Left forelimb (tissue), 1 donor: ENCODE data around the gene PPP2R5E.
"Not testable (repeated sequence)": the region's sequence is repeated elsewhere in the genome, so short reads cannot be mapped to it uniquely, and the experiment has no call there.

Experiments used
- DNase-seq: peaks from one replicate; pipeline ENCODE4 v3.0.0-alpha.2; 2018; ENCODE audit warnings: low spot score

The PPP2R5E gene

DNA sequence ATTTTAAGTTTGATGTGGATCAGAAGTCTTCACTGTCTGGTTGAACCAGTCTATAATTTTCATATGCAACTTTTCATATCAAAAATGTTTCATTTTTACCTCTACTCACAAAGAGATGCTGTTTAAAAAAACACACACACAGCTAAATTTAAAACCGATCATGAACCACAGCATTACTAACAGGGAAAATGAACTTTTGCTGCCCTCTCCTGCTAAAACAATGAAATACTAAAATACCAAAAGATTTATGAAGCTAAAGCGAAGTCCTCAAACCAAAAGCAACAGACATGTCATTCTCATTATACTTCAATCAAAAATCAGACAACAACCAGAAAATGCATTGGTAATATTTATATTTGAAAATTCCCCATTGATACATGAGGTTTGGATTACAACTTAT, 171.6 kb downstream of the PPP2R5E start:
- DNase-seq: not testable (repeated sequence)

DNA sequence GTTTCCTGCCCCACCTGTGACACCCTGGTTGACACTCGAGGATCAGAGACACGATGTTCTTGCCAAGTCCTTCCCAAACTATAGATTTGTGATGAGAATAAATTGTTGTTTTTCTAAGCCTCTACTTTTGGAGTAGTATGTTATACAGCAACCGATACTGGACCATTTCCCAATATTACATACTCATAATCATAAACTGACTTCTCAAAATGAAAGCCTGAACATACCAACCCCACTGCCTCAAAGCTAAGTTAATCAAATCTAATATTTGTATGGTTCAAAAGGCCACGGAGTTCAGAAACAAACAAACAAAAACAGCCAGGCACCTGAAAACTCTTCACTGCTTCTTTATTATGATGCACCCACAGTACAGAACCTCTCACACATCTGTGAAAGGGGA, 172.1 kb downstream of the PPP2R5E start:
- no peak for DNase-seq

DNA sequence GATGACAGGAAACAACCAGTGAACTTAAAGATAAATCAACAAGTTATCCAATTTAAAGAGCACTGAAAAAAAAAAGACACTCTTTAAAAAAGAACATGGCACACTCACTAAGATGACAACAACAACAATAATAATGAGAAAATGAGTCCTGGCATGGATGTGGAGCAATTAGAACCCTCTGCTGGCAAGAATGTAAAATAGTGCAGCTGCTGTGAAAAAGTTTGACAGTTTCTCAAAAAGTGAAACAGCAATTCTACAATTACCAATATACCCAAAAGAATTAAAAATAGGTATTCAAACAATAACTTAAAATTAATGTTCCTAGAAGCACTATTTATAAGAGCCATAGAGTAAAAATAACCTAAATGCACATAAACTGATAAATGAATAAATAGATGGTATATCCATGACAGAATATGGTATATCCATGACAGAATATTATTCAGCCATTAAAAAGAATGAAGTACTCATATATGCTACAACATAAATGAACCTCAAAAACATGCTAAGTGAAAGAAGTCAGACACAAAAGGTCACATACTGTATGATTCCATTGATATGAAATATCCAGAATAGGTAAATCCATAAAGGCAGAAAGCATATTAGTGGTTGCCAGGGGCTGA, 175.3 kb downstream of the PPP2R5E start:
- no peak for DNase-seq

DNA sequence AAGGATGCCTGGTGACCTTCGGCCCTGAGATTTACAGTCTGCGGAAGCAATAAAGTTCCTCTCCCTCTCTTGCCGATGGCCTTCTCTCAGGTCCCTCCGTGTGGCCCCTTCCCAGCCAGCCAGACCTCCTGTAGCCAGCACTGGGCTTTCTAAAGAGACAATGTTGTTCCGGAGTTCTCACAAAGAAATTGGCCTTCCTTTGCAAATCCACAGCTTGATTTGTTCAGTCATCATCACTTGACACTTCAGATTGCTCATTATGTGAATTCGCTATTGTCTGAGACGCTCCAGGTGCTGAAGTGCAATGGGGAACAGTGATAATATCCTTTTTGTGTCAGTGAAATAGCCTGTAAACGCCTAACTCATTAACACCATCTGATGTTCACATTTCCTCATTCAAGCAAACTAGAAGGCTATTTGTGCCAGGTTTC, 180.8 kb downstream of the PPP2R5E start:
- no peak for DNase-seq

DNA sequence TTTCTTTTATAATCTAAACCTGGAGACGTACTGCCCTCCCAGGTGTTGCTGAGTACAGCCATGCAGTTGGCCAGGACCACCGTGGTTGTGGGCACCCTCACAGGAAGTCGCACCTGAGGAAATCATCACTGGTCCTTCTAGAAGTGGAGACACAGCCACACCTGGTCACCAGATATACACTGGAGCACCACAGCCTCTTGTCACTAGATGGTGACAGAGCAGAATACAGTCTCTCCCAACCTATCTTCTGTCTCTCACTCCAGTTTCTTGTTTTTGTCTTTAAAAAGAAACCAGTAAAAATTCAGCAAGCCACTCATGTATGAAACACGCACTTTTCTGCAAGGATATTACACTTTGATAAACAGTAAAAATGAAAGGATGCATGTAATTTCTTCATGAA, 181.4 kb downstream of the PPP2R5E start:
- no peak for DNase-seq

DNA sequence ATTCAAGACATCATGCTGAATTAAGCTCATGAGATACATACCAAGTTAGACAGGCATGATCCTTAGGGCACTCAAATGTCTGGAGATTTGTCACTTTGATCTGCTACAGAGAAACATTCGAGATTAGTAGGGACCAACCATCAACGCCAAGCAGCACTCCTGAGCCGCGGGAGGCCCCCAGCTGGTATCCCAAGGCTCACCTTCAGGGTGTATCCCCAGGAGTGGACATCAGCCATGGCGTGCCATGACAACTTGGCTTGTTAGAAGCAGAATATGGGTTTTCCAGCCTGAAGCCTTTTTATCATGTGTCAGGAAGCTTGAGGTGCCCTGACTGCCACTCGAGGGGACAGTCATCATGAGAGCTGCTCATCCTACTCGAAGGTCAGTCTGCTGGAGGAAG, 185.3 kb downstream of the PPP2R5E start:
- no peak for DNase-seq

DNA sequence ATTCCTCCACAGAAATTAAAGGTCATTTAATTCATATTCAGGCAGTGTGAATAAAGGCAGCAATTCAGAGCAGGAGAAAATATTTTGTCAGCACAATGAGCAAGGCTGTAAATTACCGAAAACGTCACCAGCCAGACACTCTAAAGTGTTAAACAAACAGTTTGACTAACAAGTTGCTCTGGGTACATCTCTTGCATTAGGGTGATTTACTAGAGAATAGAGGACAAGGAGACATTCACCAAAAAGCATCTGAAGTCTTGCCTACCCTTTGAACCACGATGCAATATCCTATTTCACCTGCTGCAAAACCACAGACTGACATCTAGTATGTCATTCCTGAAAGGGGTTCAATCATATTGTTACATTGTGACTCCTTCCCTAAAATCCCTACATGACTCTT, 197.4 kb downstream of the PPP2R5E start:
- no peak for DNase-seq

DNA sequence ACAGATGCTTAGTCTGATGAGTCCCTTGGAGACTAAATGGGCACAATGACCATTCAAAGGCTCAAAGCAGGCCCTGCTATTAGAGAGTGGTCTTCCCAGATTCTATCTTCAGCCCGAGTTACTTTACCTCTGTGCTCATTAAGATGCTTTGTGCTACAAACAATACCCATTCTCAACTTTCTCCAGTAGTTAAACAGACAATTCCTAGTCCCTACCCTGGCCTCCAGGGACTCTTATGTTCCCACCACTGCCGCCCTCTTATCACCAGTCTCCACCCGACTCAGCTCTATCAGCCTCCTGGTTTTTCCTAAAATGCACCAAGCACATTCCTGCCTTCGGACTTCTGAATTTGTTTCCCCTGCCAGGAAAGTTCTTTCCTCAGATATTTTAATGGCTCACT, 198.8 kb downstream of the PPP2R5E start:
- DNase-seq: no peak

DNA sequence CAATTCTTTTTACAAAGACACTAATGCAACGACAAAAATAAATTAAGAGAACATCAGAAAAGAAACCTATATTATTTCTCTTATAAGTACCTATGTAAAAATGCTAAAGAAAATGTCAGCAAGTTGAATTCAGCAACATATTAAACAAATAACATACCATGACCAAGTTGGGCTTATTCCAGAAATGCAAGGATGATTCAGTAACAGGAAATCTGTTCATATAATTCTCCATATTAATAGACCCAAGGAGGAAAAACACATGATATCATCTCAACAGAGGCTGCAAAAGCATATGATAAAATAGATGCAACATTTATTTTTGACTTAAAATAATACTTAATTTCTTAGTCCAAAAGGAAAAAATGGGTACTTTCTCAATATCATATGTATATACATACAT, 199.3 kb downstream of the PPP2R5E start:
- DNase-seq: no peak

DNA sequence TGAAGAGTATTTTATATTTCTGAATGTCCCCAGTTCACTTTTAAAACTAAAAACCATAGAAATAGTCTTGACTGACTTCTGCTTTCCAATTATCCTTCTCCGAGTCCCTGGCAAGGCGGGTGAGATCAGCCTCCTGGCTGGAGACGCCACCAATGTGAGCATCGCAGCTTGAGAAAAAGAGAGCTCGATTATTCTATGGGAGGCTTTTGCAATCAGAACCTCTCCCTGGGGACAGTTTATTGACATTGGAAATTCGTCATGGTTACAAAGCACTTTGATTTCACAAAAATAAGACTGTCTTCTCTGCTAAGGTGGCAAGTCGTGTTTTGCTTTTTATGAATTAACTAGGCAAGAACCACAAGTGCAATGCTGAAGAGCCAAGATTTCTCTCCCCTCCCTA, 200.8 kb downstream of the PPP2R5E start:
- DNase-seq: no peak

DNA sequence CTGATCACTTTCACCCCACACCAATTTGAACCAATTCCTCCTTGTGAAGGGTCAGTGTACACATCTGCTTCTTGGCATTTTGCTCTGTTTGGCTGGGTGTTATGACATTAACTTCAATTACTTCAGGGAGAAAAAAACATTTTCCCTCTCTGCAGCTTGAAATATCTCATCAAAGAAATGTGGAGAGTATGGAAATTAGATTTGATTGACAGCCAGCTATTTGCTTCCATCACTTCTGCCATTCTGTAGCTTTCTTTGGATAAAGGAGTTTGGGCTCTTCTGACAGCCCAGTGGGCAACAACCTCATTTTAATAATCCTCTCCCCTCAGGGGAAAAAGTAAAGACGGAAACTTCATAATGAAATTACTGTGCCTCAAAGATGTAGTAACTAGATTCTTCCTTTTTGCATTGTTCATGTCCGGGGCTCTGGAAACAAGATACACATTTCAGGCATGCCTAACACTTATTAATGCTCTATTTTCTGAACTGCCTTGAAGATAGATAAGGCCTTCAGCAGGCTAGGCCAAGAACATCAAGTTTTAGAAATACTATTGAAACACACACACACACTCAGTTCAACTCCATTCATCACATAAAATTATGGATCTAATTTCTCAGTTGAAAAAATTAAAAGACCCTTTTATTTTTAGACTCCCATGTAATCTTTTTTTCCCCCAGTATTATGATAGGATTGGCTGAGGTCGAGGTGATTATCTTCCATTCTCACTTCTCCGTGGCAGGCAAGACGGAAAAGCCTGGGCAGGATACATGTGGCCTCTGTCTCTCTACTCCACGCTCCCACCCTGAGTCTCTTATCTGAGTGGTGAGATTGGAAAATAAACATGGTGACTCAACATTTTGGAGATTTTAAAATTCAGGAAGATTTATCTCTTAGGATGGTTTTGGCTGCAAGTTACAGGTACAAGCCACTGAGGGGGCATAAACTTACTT, 214.1 kb downstream of the PPP2R5E start:
- no peak for DNase-seq

DNA sequence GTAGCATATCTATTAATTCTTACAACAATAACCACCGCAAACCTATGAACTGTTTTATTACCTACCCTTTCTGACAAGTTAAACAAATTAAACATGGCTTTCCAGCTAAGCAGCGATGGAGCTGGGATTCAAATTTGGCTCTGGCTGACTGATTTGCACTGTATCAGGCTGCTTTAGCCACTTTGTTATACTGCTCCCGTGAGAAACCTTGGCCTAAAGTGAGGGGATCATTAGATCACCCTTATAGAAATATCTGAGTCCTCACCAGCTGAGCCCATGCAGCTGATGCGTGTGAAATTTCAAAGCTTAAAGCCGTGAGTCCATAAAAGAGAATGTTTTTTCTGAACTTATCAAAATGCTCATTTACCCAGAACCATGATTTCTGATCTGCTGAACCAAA, 216.3 kb downstream of the PPP2R5E start:
- no peak for DNase-seq

DNA sequence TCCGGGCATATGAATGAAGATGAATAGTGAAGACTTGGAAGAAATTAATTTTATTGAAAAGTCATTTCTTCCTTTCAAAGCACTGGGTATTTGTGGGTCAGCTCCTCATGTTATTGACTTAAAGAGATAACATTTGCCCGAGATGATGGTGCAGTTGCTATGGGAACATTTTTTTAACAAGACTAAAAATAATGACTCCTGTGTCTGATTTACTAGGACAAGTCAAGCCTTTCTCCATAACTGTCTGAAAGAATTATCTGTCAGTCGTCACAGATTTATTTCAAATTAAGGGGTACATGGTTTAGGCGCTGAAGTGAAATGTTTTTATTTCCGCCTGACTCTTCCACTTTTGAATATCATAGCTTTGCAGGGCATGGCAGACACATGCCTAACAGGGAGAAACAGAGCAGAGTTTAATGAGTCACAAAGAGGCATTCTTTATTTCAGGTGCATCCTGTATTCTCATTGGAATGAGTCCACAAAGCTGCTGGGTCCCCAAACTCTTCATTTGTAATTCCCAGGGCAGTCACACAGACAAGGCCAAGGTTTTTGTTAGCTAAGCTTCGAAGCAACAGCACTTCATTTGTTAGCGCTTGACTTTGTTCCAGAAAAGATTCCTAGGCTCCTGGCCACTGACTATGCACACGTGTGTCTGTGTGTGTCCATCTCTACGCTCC, 220.1 kb downstream of the PPP2R5E start:
- DNase-seq: no peak

DNA sequence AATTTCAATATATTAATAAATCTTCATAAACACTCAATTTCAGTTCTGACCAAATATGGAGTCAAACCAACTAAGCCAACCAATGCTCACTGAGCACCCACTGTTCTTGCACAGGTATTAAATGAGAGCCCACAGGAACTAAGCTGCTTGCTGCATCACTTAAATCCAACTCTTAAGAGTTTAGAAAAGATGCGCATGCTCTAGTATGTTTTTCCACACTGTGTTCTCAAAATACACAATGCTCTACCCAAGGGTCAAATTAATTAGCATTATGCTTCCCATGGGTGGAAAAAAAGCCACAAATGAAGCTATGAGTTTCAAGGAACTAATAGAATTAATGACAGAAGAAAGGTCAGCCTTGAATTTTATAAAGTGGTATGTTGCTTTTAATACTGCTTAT, 220.7 kb downstream of the PPP2R5E start:
- DNase-seq: no peak
